ENCODE results near the gene REEP2.
A peak's percentile ranks its signal among the peaks of the same experiment; 100 is the strongest.

Gene REEP2

DNA sequence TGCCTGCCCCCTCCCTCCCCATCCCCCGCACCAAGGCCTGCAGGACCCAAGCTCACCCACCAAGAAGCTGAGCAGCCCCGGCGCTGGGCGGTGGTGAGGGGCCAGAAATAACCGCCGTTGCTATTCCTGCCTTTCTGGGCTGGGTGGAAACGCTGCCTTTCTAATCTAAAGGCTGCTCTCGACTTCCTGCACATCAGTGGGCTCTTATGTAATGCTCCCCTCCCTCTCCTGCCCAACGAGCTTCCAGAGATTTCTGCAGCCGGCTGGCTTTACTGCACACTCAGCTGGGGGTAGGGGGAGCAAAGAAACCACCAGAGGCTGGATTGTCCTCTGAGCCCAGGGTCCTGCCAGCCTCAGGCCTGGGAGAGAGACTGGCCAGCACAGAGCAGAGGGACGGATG is 19.5 kb downstream of the REEP2 start:
- Histone ChIP-seq H3K27ac (no peak overlapping the region), H3K27me3 (replicated peaks) (no peaks in the 10 kb centered on the region), H3K36me3 (replicated peaks) (no peaks in the 10 kb centered on the region), H3K4me3 (ENCODE audit: low read depth, low read length) (no peak overlapping the region)
- no peak for DNase-seq
- in situ Hi-C loops (cut with HindIII; ENCODE audit: low pct_ligation_motif_present, low sequenced_read_pairs): no loop called here
- TF ChIP-seq, protein P1, sequence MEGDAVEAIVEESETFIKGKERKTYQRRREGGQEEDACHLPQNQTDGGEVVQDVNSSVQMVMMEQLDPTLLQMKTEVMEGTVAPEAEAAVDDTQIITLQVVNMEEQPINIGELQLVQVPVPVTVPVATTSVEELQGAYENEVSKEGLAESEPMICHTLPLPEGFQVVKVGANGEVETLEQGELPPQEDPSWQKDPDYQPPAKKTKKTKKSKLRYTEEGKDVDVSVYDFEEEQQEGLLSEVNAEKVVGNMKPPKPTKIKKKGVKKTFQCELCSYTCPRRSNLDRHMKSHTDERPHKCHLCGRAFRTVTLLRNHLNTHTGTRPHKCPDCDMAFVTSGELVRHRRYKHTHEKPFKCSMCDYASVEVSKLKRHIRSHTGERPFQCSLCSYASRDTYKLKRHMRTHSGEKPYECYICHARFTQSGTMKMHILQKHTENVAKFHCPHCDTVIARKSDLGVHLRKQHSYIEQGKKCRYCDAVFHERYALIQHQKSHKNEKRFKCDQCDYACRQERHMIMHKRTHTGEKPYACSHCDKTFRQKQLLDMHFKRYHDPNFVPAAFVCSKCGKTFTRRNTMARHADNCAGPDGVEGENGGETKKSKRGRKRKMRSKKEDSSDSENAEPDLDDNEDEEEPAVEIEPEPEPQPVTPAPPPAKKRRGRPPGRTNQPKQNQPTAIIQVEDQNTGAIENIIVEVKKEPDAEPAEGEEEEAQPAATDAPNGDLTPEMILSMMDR (IDR thresholded peaks at IDR 0.05; ENCODE audit: low read depth, low read length, missing control alignments): no peak

DNA sequence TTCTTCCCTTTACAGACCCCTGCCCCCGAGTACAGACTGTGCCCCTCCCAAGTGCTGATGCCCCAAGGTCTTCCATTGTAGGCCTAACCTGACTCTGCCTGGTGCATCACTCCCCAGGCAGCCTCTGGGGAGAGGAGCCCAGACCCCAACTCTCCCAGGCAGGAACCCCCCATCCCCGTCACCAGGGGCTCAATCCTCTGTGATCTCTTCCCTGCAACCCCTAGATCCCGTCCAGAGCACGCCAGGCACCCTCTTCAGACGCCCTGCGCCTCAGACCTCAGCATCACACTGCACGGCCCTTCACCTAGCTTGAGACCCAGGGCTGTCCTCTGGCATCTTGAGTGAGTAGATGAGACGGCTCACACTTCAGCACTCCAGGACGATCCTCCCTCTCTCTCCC is 20.0 kb downstream of the REEP2 start:
- in situ Hi-C loops (cut with HindIII; ENCODE audit: low pct_ligation_motif_present, low sequenced_read_pairs): no loop called here
- Histone ChIP-seq H3K4me3 (ENCODE audit: low read depth, low read length) (no peak overlapping the region), H3K27me3 (replicated peaks) (no peaks in the 10 kb centered on the region), H3K36me3 (replicated peaks) (no peaks in the 10 kb centered on the region), H3K27ac (no peak overlapping the region)
- DNase-seq: no peak
- TF ChIP-seq, protein P1 (IDR thresholded peaks at IDR 0.05; ENCODE audit: low read depth, low read length, missing control alignments): no peak

DNA sequence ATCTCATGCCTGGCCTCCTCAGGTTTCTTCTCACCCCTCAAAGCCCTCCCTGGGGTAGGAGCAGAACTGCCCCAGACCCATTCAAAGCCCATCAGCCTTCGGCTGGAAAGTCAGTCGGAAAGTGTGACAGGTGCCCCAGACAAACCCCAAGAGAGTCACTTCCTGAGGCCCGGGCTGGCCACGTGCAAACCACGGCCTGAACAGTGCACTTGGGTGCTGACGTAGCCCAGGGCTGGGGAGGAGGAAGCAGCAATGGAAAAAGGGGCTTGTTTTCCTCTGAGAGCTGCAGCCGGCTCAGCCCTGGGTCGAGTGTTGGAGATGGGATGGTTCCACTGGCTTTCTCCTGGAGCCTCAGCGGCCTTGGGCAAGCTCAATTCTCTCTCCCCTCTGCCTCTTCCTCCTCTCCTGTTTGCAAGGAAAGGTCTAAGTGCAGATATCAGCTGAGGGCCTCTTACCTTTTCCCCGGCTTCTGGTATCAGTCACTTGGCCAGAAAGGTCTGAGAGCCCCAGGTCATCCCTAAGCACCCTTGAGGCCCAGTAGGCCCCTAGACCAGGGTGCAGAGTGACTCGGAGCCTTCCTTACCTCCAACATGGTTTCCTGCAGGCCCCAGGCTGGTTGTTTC is 20.6 kb downstream of the REEP2 start:
- TF ChIP-seq, protein P1 (IDR thresholded peaks at IDR 0.05; ENCODE audit: low read depth, low read length, missing control alignments): no peak
- DNase-seq: no peak
- Histone ChIP-seq H3K27ac (no peak overlapping the region), H3K27me3 (replicated peaks) (no peaks in the 10 kb centered on the region), H3K4me3 (ENCODE audit: low read depth, low read length) (no peak overlapping the region), H3K36me3 (replicated peaks) (no peaks in the 10 kb centered on the region)
- in situ Hi-C loops (cut with HindIII; ENCODE audit: low pct_ligation_motif_present, low sequenced_read_pairs): no loop called here

DNA sequence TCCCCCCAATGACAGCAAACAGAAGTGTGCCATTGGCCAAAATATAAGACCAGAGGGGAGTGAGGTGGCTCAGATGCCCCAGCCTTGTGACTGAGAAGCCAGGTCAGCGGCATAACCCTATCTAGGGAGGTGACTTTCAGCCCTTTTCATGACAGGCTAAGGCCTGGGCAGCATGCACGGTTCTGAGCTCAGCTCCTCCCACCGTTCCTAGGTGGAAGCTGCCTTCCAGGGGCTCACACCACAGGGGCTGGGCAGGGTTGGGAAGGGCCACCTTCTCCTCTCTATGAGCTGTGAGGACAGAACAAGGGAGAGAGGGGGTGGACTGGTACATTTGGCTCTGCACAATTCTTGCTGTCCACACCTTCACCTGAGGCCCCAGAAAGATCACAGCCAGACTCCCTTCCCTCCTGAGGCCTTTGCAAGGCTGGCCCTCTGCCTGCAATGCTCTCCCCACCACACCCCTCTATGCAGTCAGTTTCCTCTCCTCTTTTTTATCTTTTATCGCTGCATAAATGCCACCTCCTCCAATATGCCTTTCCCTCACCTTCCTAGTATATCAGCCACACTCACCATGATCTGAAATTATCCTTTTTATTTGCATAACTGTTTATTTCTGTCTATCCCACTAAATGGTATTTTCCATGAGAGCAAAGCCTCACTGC is 21.3 kb downstream of the REEP2 start:
- H3K27ac ChIP-seq: no peak overlapping the region
- in situ Hi-C loops (cut with HindIII; ENCODE audit: low pct_ligation_motif_present, low sequenced_read_pairs): no loop called here

DNA sequence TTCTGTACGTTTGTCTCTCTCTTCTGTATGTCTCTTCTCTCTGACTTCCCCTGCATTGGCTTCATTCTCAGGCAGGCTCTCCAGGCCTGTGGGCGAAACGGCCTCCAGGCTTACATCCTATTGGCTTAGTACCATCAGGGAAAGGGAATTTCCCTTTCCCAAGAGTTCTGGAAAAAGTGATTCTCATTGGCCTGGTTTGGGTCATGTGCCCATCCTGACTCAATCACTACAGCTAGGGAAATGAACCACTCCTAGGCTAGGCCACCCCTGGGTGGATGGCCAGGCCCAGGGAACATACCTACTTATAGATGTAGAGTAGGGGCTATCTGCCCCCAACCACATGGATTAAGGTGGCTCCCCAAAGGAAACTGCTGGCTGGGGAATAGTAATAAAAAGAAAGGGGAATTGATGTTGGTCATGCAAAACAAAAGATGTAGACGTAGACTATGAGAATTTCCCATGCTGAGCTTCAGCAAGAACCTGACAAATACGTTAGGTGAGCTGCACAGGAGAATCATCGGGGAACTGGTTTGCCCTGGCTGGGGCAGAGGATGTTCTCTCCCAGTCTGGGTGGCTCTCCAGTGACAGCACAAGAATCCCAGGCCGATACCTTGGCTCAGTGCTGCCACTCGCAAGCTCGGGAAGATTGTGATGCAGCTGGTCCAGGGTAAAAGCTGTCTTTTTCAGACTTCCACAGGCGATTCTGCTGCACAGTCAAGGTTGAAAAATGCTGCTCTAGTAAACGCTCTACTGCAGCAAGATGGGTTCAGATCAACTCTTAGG is 22.7 kb downstream of the REEP2 start:
- H3K4me3 ChIP-seq (ENCODE audit: low read depth, low read length): no peak overlapping the region
- H3K27ac ChIP-seq: no peak overlapping the region
- H3K36me3 ChIP-seq (replicated peaks): peaks cover 2% of the 10 kb centered on the region
- no peaks in the 10 kb centered on the region for H3K27me3 ChIP-seq (replicated peaks)
- in situ Hi-C loops (cut with HindIII; ENCODE audit: low pct_ligation_motif_present, low sequenced_read_pairs): no loop called here
- peak; percentile 76 for DNase-seq
- TF ChIP-seq, protein P1 (IDR thresholded peaks at IDR 0.05; ENCODE audit: low read depth, low read length, missing control alignments): no peak

More for the DNA sequence above, 21.3 kb downstream of the REEP2 start:
- Histone ChIP-seq H3K36me3 (replicated peaks) (no peaks in the 10 kb centered on the region), H3K27me3 (replicated peaks) (no peaks in the 10 kb centered on the region), H3K4me3 (ENCODE audit: low read depth, low read length) (no peak overlapping the region)
- TF ChIP-seq, protein P1 (IDR thresholded peaks at IDR 0.05; ENCODE audit: low read depth, low read length, missing control alignments): no peak
- DNase-seq: no peak
